Tibial artery (tissue), 4 donors: ENCODE results near the gene PAX9.

ENCODE experiments used
- DNase-seq, 2 donors: peaks; one replicate each; pipeline ENCODE4 v3.0.0-alpha.2; 2019
- H3K27ac ChIP-seq, 2 donors: fragments of 200-600 bp; sonication (generic) in 1 of 2; 1 replicate in 1 of 2; 2 replicates in 1 of 2; pipeline ENCODE4 v1.5.1; 2018 to 2019; ENCODE audit warnings: mild to moderate bottlenecking in 1 of 2
- H3K27me3 ChIP-seq, 2 donors: fragments of 200-600 bp; sonication (generic) in 1 of 2; one replicate each; pipeline versions ENCODE4 v1.5.1 to v1.6.0; 2016 to 2019
- H3K36me3 ChIP-seq, 3 donors: fragments of 200-600 bp; sonication (generic) in 2 of 3; one replicate each; pipeline ENCODE4 v1.5.1; 2016 to 2019; ENCODE audit warnings: mild to moderate bottlenecking in 2 of 3
- H3K4me1 ChIP-seq, 4 donors: fragments of 200-600 bp; sonication (generic) in 2 of 4; 1 replicate in 3 of 4; 2 replicates in 1 of 4; pipeline ENCODE4 v1.5.1; 2016 to 2019
- H3K4me3 ChIP-seq, 2 donors: fragments of 200-600 bp; sonication (generic) in 1 of 2; 1 replicate in 1 of 2; 2 replicates in 1 of 2; pipeline ENCODE4 v1.5.1; 2018 to 2019; ENCODE audit warnings: mild to moderate bottlenecking in 2 of 2
- H3K9me3 ChIP-seq, 3 donors: fragments of 200-600 bp; sonication (generic) in 1 of 3; one replicate each; pipeline ENCODE4 v1.5.1; 2016 to 2019
- CTCF ChIP-seq, 2 experiments: fragments of 200-600 bp in 1 of 2; fragments of 450-650 bp in 1 of 2; IDR thresholded peaks; one replicate each; pipeline ENCODE4 v1.5.1; 2017 to 2019; ENCODE audit warnings: antibody characterized with exemption in 2 of 2, mild to moderate bottlenecking in 1 of 2, moderate library complexity in 1 of 2
- intact Hi-C: fragments of 100-400 bp; cut with DNase I; formaldehyde crosslinking; loops from one replicate; pipeline ENCODE4 v1.15.0; 2023; ENCODE audit warnings: low total_unique reads

Gene PAX9

GRCh38 chr14:36666416-36667206, 5.0 kb downstream of the PAX9 start:
- Histone ChIP-seq H3K9me3 (no peaks in the 10 kb centered on the region), H3K4me1 (peaks cover 0 to 32% (median 27%) of the 10 kb centered on the region in 4 donors), H3K36me3 (no peaks in the 10 kb centered on the region), H3K27ac (no peak overlapping the region), H3K27me3 (peaks cover 4 to 67% of the 10 kb centered on the region in 2 donors), H3K4me3 (no peak overlapping the region)
- intact Hi-C loops = no loop called here
- no peak for DNase-seq
- no peak for TF ChIP-seq CTCF (IDR thresholded peaks at IDR 0.05)

- TF ChIP-seq CTCF (IDR thresholded peaks at IDR 0.05) = no peak
- Histone ChIP-seq H3K36me3 (no peaks in the 10 kb centered on the region), H3K9me3 (no peaks in the 10 kb centered on the region), H3K4me3 (no peak overlapping the region), H3K27ac (no peak overlapping the region), H3K27me3 (peaks cover 4 to 65% of the 10 kb centered on the region in 2 donors), H3K4me1 (peaks cover 0 to 21% (median 17%) of the 10 kb centered on the region in 4 donors)
- DNase-seq = no peak
- intact Hi-C loops = no loop called here
These were observed 6.0 kb downstream of the PAX9 start for GRCh38 chr14:36667679-36668078.

GRCh38 chr14:36671149-36671548, 9.5 kb downstream of the PAX9 start:
- Histone ChIP-seq H3K9me3 (no peaks in the 10 kb centered on the region), H3K27me3 (peaks cover 4 to 42% of the 10 kb centered on the region in 2 donors), H3K4me3 (no peak overlapping the region), H3K27ac (no peak overlapping the region), H3K36me3 (no peaks in the 10 kb centered on the region), H3K4me1 (peaks cover 0 to 5% (median 0%) of the 10 kb centered on the region in 4 donors)
- no peak for DNase-seq
- intact Hi-C loops = no loop called here
- TF ChIP-seq CTCF (IDR thresholded peaks at IDR 0.05) = no peak

- no peak for DNase-seq
- no peak for TF ChIP-seq CTCF (IDR thresholded peaks at IDR 0.05)
- no peaks in the 10 kb centered on the region for H3K9me3 ChIP-seq
- intact Hi-C loops = no loop called here
- H3K36me3 ChIP-seq = no peaks in the 10 kb centered on the region
- H3K4me3 ChIP-seq = no peak overlapping the region
- H3K4me1 ChIP-seq = no peaks in the 10 kb centered on the region
- H3K27ac ChIP-seq = no peak overlapping the region
- H3K27me3 ChIP-seq = peaks cover 4 to 35% of the 10 kb centered on the region in 2 donors
These were observed 10.4 kb downstream of the PAX9 start for GRCh38 chr14:36672095-36672494.

GRCh38 chr14:36674659-36675058, 13.0 kb downstream of the PAX9 start:
- no peak for DNase-seq
- intact Hi-C loops = no loop called here
- Histone ChIP-seq H3K4me3 (no peak overlapping the region), H3K27ac (no peak overlapping the region), H3K4me1 (no peaks in the 10 kb centered on the region), H3K36me3 (no peaks in the 10 kb centered on the region), H3K9me3 (no peaks in the 10 kb centered on the region), H3K27me3 (peaks cover 0 to 20% of the 10 kb centered on the region in 2 donors)
- no peak for TF ChIP-seq CTCF (IDR thresholded peaks at IDR 0.05)
